ENCODE data around the gene LSAMP. TPM values are rescaled to one million over a fixed set of nuclear protein-coding genes. Genes with fewer than 3 reads are reported as not detected.

The LSAMP gene
- total RNA-seq, 1 experiment from 2014 or later = not detected

GRCh38 chr3:115853104-115853503 lies 592.2 kb downstream of the LSAMP start:
- Mint-ChIP-seq H3K27me3 (ENCODE audit: insufficient read depth, unreplicated experiment) (no peaks in the 10 kb centered on the region), H3K27ac (ENCODE audit: low read depth, unreplicated experiment) (no peak overlapping the region), H3K36me3 (ENCODE audit: insufficient read depth, unreplicated experiment) (no peaks in the 10 kb centered on the region), H3K9me3 (ENCODE audit: unreplicated experiment) (no peaks in the 10 kb centered on the region), H3K4me3 (ENCODE audit: unreplicated experiment) (no peak overlapping the region), H3K4me1 (ENCODE audit: insufficient read depth, unreplicated experiment) (no peaks in the 10 kb centered on the region)
- no peak for DNase-seq (ENCODE audit: unreplicated experiment)
- BruUV-seq (replicated peaks) = no TSS peak
- POLR2A ChIA-PET = interaction anchor here (0.8 kb wide), 1 partner anchor 226 kb away, joined by 3 read pairs; no protein-coding TSS in a partner anchor
- intact Hi-C loops (cut with micrococcal nuclease) = no loop called here
- TF ChIP-seq, protein P1, sequence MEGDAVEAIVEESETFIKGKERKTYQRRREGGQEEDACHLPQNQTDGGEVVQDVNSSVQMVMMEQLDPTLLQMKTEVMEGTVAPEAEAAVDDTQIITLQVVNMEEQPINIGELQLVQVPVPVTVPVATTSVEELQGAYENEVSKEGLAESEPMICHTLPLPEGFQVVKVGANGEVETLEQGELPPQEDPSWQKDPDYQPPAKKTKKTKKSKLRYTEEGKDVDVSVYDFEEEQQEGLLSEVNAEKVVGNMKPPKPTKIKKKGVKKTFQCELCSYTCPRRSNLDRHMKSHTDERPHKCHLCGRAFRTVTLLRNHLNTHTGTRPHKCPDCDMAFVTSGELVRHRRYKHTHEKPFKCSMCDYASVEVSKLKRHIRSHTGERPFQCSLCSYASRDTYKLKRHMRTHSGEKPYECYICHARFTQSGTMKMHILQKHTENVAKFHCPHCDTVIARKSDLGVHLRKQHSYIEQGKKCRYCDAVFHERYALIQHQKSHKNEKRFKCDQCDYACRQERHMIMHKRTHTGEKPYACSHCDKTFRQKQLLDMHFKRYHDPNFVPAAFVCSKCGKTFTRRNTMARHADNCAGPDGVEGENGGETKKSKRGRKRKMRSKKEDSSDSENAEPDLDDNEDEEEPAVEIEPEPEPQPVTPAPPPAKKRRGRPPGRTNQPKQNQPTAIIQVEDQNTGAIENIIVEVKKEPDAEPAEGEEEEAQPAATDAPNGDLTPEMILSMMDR (IDR thresholded peaks at IDR 0.05; ENCODE audit: unreplicated experiment) = no peak
- CTCF ChIA-PET = interaction anchor here (0.6 to 3.1 kb wide), 5 partner anchors 17 to 950 kb away, joined by 3 to 11 read pairs (median 3); no protein-coding TSS in a partner anchor

DNA sequence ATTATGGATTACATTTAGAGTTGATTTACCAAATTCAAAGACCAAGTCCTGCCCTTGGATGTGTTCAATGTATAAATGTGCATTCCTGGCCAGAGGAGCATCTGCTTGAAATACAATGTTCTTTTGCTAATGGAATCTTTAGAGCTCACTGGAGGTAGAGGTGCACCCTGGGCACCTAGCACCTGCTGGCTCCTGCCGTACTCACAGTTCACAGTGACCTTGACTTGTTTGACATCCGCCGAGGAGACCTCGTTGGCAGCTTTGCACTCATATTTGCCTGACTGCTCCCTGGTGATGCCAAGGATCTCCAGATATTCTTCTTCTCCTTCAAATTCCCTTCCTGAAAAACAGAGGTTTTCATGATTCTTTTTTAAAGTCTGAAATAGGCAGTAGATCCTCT lies 593.0 kb downstream of the LSAMP start:
- Mint-ChIP-seq H3K36me3 (ENCODE audit: insufficient read depth, unreplicated experiment) (no peaks in the 10 kb centered on the region), H3K4me3 (ENCODE audit: unreplicated experiment) (no peak overlapping the region), H3K4me1 (ENCODE audit: insufficient read depth, unreplicated experiment) (no peaks in the 10 kb centered on the region), H3K9me3 (ENCODE audit: unreplicated experiment) (no peaks in the 10 kb centered on the region), H3K27me3 (ENCODE audit: insufficient read depth, unreplicated experiment) (no peaks in the 10 kb centered on the region), H3K27ac (ENCODE audit: low read depth, unreplicated experiment) (no peak overlapping the region)
- POLR2A ChIA-PET = interaction anchor here (0.8 kb wide), 1 partner anchor 227 kb away, joined by 3 read pairs; no protein-coding TSS in a partner anchor
- CTCF ChIA-PET = interaction anchor here (0.6 to 3.1 kb wide), 4 partner anchors 16 to 949 kb away, joined by 3 to 11 read pairs (median 3); no protein-coding TSS in a partner anchor
- TF ChIP-seq, protein P1 (IDR thresholded peaks at IDR 0.05; ENCODE audit: unreplicated experiment) = no peak
- no peak for DNase-seq (ENCODE audit: unreplicated experiment)
- intact Hi-C loops (cut with micrococcal nuclease) = no loop called here
- no TSS peak for BruUV-seq (replicated peaks)

- BruUV-seq (replicated peaks) = no TSS peak
- no peaks in the 10 kb centered on the region for H3K27me3 Mint-ChIP-seq (ENCODE audit: insufficient read depth, unreplicated experiment)
Observed at GRCh38 chr3:115851571-115851970, 593.7 kb downstream of the LSAMP start.

GRCh38 chr3:115848641-115849040 lies 596.6 kb downstream of the LSAMP start:
- Mint-ChIP-seq H3K27ac (ENCODE audit: low read depth, unreplicated experiment) (no peak overlapping the region), H3K4me3 (ENCODE audit: unreplicated experiment) (no peak overlapping the region), H3K4me1 (ENCODE audit: insufficient read depth, unreplicated experiment) (no peaks in the 10 kb centered on the region), H3K36me3 (ENCODE audit: insufficient read depth, unreplicated experiment) (no peaks in the 10 kb centered on the region), H3K27me3 (ENCODE audit: insufficient read depth, unreplicated experiment) (no peaks in the 10 kb centered on the region), H3K9me3 (ENCODE audit: unreplicated experiment) (no peaks in the 10 kb centered on the region)
- TF ChIP-seq, protein P1 (IDR thresholded peaks at IDR 0.05; ENCODE audit: unreplicated experiment) = no peak
- DNase-seq (ENCODE audit: unreplicated experiment) = no peak
- BruUV-seq (replicated peaks) = no TSS peak
- intact Hi-C loops (cut with micrococcal nuclease) = no loop called here
- POLR2A ChIA-PET = interaction anchor here (1.0 kb wide), 1 partner anchor 14 kb away, joined by 3 read pairs; no protein-coding TSS in a partner anchor
- CTCF ChIA-PET = interaction anchor here (0.9 to 1.8 kb wide), 5 partner anchors 9 to 29 kb away, joined by 3 to 9 read pairs (median 7); no protein-coding TSS in a partner anchor

More at GRCh38 chr3:115851571-115851970, 593.7 kb downstream of the LSAMP start:
- intact Hi-C loops (cut with micrococcal nuclease) = no loop called here
- H3K4me1 Mint-ChIP-seq (ENCODE audit: insufficient read depth, unreplicated experiment) = no peaks in the 10 kb centered on the region
- POLR2A ChIA-PET = no interaction called here
- no peak overlapping the region for H3K4me3 Mint-ChIP-seq (ENCODE audit: unreplicated experiment)
- no peak overlapping the region for H3K27ac Mint-ChIP-seq (ENCODE audit: low read depth, unreplicated experiment)
- H3K9me3 Mint-ChIP-seq (ENCODE audit: unreplicated experiment) = no peaks in the 10 kb centered on the region
- no peak for DNase-seq (ENCODE audit: unreplicated experiment)
- CTCF ChIA-PET = no interaction called here
- H3K36me3 Mint-ChIP-seq (ENCODE audit: insufficient read depth, unreplicated experiment) = no peaks in the 10 kb centered on the region
- TF ChIP-seq, protein P1 (IDR thresholded peaks at IDR 0.05; ENCODE audit: unreplicated experiment) = no peak

Measured in MCF 10A (cell line).